Fibroblast of lung (primary cell): ENCODE measurements around the gene TUBGCP3. TPM values are rescaled to one million over a fixed set of nuclear protein-coding genes. Genes with fewer than 3 reads are reported as not detected.
A peak's percentile ranks its signal among the peaks of the same experiment; 100 is the strongest.

Source experiments
- DNase-seq, 2 donors: peaks; one replicate each; pipeline versions ENCODE4 v3.0.0 to v3.0.0-alpha.2; 2010; ENCODE audit warnings: low read depth in 2 of 2
- H2AFZ ChIP-seq: 2 replicates; pipeline ENCODE4 v1.5.1; 2012; ENCODE audit warnings: low read length, control low read depth, inconsistent platforms
- H3K27ac ChIP-seq: 2 replicates; pipeline ENCODE4 v1.5.1; 2011; ENCODE audit warnings: low read length, control low read depth; ENCODE audit not compliant: insufficient read depth
- H3K27me3 ChIP-seq: 2 replicates; pipeline ENCODE4 v1.5.1; 2011; ENCODE audit warnings: mild to moderate bottlenecking, low read length; ENCODE audit not compliant: control insufficient read depth, insufficient read depth
- H3K36me3 ChIP-seq: 2 replicates; pipeline ENCODE4 v1.5.1; 2011; ENCODE audit warnings: low read length; ENCODE audit not compliant: control insufficient read depth, insufficient read depth
- H3K4me1 ChIP-seq: 2 replicates; pipeline ENCODE4 v1.5.1; 2011; ENCODE audit warnings: low read length; ENCODE audit not compliant: control insufficient read depth, insufficient read depth; ENCODE audit errors: extremely low read depth
- H3K4me2 ChIP-seq: 2 replicates; pipeline ENCODE4 v1.5.1; 2011; ENCODE audit warnings: low read length, control low read depth; ENCODE audit not compliant: insufficient read depth; ENCODE audit errors: extremely low read depth
- H3K4me3 ChIP-seq, 4 experiments: fragments of 200-600 bp in 1 of 4; sonication (generic) in 1 of 4; replicated peaks in 1 of 4; 2 replicates each; pipeline ENCODE4 v1.5.1; 2011 to 2016; ENCODE audit warnings: low read length in 4 of 4, low read depth in 3 of 4, mild to moderate bottlenecking in 3 of 4, control low read depth in 2 of 4, inconsistent platforms in 1 of 4, mixed read lengths in 1 of 4; ENCODE audit not compliant: insufficient read depth in 1 of 4; ENCODE audit errors: control extremely low read depth in 1 of 4
- H3K79me2 ChIP-seq: 2 replicates; pipeline ENCODE4 v1.5.1; 2012; ENCODE audit warnings: mild to moderate bottlenecking, low read length, inconsistent platforms; ENCODE audit not compliant: control insufficient read depth, insufficient read depth
- H3K9ac ChIP-seq: 2 replicates; pipeline ENCODE4 v1.5.1; 2011; ENCODE audit warnings: mild to moderate bottlenecking, low read length, control low read depth; ENCODE audit not compliant: insufficient read depth
- H3K9me3 ChIP-seq: 2 replicates; pipeline ENCODE4 v1.5.1; 2012; ENCODE audit warnings: low read depth, low read length; ENCODE audit not compliant: control insufficient read depth, insufficient read depth
- H4K20me1 ChIP-seq: 2 replicates; pipeline ENCODE4 v1.5.1; 2011; ENCODE audit warnings: low read length; ENCODE audit not compliant: control insufficient read depth, insufficient read depth; ENCODE audit errors: extremely low read depth
- EZH2 ChIP-seq: IDR thresholded peaks from 2 replicates; pipeline ENCODE4 v1.5.1; 2012; ENCODE audit warnings: low read length, control low read depth, mild to moderate bottlenecking; ENCODE audit errors: missing control alignments
- polyA plus RNA-seq, 2 donors: library from polyadenylated mRNA; depleted of rRNA in 1 of 2; stranded (reverse) in 1 of 2; unstranded in 1 of 2; fragments of >200 nt; gene quantifications; 2 replicates each; pipeline ENCODE4 v1.2.1, GENCODE V29; 2011 to 2012; ENCODE audit warnings: missing spikeins in 1 of 2
- total RNA-seq: library from RNA; depleted of rRNA; stranded (reverse); fragments of >200 nt; gene quantifications from 2 replicates; pipeline ENCODE4 v1.2.1, GENCODE V29; 2014
- TF ChIP-seq, protein P1 (sequence below), 2 donors: IDR thresholded peaks in 1 of 2; conservative IDR thresholded peaks in 1 of 2; 1 replicate in 1 of 2; 2 replicates in 1 of 2; pipeline ENCODE4 v1.5.1; 2011 to 2012; ENCODE audit warnings: low read length in 2 of 2, control low read depth in 1 of 2, inconsistent platforms in 1 of 2, low read depth in 1 of 2, mild to moderate bottlenecking in 1 of 2

Gene TUBGCP3
- total and polyA plus RNA-seq, 2 donors (not counting 1 experiment from before 2014, with no cell fraction given): 14.5 to 17.2 TPM

DNA sequence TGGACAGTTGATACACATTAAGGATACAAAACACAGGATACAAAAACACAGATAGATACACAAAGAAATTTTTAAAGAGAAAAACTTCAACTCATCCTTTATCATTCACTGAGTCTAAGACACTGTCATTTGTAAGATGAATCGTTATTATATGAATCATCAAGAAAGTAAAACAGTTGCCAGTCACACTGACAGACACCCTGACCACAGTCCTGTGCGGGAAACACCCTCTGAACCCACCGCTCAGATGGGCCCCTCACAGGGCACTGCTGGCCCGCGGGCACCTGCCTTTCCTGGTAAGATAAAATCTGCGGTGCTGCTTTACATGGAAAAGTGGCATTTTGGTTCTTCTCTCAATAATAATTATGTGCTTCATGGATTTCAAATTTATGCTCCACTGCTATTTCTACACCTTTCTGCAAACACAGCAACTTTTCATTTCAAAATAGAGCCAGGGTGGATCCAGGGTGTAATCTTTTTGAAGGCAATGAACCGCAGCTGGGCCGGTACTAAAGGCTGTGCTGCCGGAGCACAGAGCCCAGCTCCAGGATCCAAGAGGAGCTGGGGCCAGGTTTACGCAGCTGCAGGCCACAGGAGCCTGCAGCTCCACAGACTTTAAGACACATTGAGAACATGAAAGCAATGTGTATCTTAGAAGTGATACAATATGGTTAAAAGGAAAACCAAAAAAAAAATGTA, 76.8 kb downstream of the TUBGCP3 start:
- Histone ChIP-seq H3K27ac (no peak overlapping the region), H3K27me3 (no peaks in the 10 kb centered on the region), H3K36me3 (peaks cover 2% of the 10 kb centered on the region), H3K9me3 (no peaks in the 10 kb centered on the region), H3K79me2 (no peaks in the 10 kb centered on the region), H3K4me2 (no peak overlapping the region), H4K20me1 (no peaks in the 10 kb centered on the region), H3K9ac (no peak overlapping the region), H2AFZ (no peak overlapping the region), H3K4me3 (no peak overlapping the region), H3K4me1 (no peaks in the 10 kb centered on the region)
- TF ChIP-seq, protein P1, sequence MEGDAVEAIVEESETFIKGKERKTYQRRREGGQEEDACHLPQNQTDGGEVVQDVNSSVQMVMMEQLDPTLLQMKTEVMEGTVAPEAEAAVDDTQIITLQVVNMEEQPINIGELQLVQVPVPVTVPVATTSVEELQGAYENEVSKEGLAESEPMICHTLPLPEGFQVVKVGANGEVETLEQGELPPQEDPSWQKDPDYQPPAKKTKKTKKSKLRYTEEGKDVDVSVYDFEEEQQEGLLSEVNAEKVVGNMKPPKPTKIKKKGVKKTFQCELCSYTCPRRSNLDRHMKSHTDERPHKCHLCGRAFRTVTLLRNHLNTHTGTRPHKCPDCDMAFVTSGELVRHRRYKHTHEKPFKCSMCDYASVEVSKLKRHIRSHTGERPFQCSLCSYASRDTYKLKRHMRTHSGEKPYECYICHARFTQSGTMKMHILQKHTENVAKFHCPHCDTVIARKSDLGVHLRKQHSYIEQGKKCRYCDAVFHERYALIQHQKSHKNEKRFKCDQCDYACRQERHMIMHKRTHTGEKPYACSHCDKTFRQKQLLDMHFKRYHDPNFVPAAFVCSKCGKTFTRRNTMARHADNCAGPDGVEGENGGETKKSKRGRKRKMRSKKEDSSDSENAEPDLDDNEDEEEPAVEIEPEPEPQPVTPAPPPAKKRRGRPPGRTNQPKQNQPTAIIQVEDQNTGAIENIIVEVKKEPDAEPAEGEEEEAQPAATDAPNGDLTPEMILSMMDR (conservative IDR thresholded peaks at IDR 0.05 in 1 of 2, IDR thresholded peaks at IDR 0.05 in 1 of 2; ENCODE audit: low read depth in 1 of 2, low read length in 2 of 2): no peak
- no peak for TF ChIP-seq EZH2
- DNase-seq: no peak

DNA sequence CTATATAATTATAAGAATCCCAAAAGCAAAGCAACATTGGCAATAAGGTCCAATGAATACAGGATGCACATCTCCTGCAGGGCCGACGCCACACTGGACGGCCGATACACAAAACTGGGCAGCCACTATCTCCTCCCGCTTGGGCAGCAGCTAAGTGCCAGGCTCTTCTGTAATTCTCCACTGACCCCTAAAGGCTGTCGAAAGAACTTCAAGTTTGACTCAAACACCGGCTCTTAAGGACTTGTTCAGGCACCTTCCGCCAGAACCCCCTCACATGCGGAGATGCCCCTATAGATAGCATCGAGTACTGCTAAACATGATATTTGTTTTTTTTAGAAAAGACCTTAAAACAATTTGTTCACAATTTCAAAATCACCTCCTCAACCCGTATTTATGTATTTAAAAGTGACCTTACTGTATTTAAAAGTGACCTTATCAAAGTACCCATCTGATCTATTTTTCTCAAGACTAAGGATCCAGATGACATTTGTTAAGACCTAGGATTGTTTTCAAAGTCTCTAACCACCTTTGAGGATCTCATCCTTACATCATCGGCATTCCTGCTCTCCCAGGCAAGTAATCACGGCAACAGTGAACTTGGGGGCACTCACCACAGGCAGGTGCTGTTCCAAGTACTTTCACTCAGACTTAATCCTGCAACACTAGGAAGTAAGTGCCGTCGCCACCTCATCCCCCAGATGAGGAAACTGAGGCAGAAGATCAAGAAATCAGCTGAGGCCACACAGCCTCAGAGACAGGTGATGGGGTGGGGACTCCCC, 77.8 kb downstream of the TUBGCP3 start:
- DNase-seq: peak; percentile 69 to 76
- no peak overlapping the region for H2AFZ ChIP-seq
- no peaks in the 10 kb centered on the region for H3K27me3 ChIP-seq
- peaks cover 2% of the 10 kb centered on the region for H3K36me3 ChIP-seq
- H3K79me2 ChIP-seq: no peaks in the 10 kb centered on the region
- H3K4me3 ChIP-seq: no peak overlapping the region
- no peak overlapping the region for H3K9ac ChIP-seq
- H3K4me1 ChIP-seq: no peaks in the 10 kb centered on the region
- H4K20me1 ChIP-seq: no peaks in the 10 kb centered on the region
- TF ChIP-seq, protein P1 (conservative IDR thresholded peaks at IDR 0.05 in 1 of 2, IDR thresholded peaks at IDR 0.05 in 1 of 2; ENCODE audit: low read depth in 1 of 2, low read length in 2 of 2): peak; percentile 59 to 67
- no peak for TF ChIP-seq EZH2
- no peak overlapping the region for H3K4me2 ChIP-seq
- no peak overlapping the region for H3K27ac ChIP-seq
- no peaks in the 10 kb centered on the region for H3K9me3 ChIP-seq

DNA sequence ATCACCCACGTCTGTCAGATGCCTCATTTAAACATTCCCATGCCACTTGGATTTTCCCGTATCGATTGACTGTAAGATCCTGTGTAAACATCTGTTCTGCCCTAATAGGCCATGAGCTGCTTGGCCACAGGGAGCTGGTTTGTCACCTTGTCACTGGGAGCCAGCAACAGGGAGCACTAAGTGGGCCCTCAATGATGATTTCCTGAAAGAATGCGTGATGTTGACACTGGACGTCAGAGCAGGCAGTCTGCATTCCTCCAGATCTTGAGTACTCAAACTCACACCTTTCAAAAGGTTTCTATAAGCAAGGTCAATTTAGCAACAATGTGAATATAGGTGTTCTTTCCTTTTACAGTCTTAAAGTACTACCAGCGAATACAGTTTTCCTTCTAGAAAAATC, 78.8 kb downstream of the TUBGCP3 start:
- Histone ChIP-seq H3K4me1 (no peaks in the 10 kb centered on the region), H3K9ac (no peak overlapping the region), H3K4me2 (no peak overlapping the region), H2AFZ (no peak overlapping the region), H3K27me3 (no peaks in the 10 kb centered on the region), H4K20me1 (no peaks in the 10 kb centered on the region), H3K79me2 (no peaks in the 10 kb centered on the region), H3K27ac (no peak overlapping the region), H3K9me3 (no peaks in the 10 kb centered on the region), H3K36me3 (peaks cover 2% of the 10 kb centered on the region), H3K4me3 (no peak overlapping the region)
- TF ChIP-seq, protein P1 (conservative IDR thresholded peaks at IDR 0.05 in 1 of 2, IDR thresholded peaks at IDR 0.05 in 1 of 2; ENCODE audit: low read depth in 1 of 2, low read length in 2 of 2): no peak
- TF ChIP-seq EZH2: no peak
- DNase-seq: no peak
